IPS-18c (cell line): ENCODE results near the gene LMO1.

Source experiments
- H3K4me3 ChIP-seq: 2 replicates; pipeline ENCODE4 v1.7.0; 2013; ENCODE audit warnings: low read depth, mild to moderate bottlenecking, low read length, moderate library complexity; ENCODE audit not compliant: insufficient read depth
- H3K9me3 ChIP-seq: one replicate; pipeline ENCODE4 v1.6.1; 2013; ENCODE audit warnings: mild to moderate bottlenecking, low read length, moderate library complexity; ENCODE audit not compliant: control insufficient read depth, insufficient read depth

The LMO1 gene

DNA sequence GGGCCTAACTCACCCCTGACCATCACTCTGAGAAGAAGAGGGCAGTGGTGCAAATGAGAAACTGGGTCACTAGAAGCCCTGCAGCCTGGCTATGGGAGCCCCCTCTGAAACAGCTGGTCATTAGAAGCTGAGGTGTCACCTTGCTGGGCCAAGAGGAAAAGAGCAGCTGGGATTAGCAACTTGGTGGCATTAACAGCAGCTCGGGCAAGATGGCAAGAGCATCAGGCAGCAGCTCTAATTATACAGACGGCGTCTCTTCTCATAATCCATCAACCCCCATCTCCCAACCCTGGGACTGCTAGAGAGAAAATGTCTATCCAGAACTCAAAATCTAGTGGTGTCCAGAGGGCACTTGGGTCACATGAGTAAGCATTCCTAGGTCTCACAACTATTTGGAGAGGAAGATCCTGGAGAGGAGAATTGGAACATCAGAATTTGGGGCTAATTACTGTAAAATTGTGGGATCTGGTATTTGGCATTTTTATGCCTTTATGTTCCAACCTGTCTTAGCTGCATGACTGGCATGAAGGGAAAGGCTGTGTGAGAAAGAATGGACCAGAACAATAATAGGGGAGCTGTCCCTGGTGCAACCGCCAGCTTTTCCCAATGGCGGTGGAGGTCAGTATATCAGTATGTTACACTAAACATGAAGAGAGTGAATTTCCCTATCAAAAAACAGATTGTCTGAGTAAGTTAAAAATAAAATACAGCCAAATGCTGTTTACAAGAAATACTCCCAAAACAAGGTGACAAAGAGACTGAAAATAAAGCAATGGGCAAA lies 7.6 kb upstream of the LMO1 start:
- no peak overlapping the region for H3K4me3 ChIP-seq

DNA sequence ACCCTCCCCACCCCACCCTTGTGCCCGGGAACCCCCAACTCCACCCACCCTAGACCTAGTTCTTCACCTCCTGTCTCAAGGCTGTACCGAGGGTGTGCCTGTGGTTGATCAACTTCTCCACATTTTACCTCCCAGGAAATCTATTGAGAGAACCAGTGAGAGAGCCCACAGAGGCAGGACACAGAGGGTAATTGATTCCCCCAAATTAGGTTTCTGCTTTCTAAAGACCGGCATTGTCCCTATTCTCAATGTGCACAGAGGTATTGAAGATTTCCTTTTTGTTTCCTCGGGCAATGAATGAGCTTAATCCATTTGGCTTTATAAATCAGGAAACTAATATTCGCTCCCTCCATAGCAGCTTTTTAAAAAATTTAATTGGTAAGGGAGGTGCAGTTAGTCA lies 6.0 kb upstream of the LMO1 start:
- Histone ChIP-seq H3K9me3 (peaks cover 3% of the 10 kb centered on the region), H3K4me3 (no peak overlapping the region)

More for the DNA sequence above, 7.6 kb upstream of the LMO1 start:
- H3K9me3 ChIP-seq: peaks cover 3% of the 10 kb centered on the region

DNA sequence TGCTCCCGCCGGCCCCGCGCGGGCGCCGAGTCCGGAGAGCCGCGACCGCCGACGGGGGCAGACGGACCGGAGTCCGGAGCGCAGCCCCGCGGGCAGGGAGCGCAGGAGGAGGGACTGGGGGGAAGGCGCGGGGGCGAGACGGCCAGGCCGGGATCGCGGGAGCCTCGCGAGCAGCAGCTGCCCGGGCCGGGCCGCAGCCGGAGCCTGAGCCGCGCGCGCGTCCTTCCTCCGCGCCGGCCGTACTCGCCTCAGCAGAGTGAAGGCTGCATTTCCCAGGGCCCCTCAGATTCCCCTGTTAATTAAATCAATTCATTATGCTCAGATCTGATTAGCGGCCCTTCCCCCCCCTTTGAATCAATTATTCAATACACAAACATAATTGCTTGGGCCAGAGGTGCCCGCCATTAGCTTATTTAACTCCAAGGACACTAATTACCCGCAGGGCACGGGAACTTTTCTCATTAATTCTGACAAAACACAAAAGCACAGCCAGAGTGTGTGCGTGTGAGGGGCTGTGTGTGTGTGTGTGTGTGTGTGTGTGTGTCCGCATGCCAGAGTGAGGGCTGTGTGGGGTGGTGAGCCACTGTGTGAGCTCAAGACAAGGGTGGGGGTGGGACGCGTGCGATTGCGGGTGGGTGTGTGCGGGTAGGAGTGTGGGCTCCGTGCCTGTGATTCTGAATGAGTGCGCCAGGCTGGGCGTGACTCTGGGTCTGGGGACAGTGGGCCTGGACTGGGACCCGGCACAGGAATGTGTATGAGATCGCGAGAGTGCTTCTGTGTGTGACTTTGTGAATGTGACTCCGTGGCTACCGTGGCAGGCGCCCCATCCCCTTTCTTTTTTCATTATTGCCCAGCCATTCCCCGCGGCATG lies 5.1 kb upstream of the LMO1 start:
- H3K9me3 ChIP-seq: peaks cover 3% of the 10 kb centered on the region
- peak overlapping the region; percentile 64 for H3K4me3 ChIP-seq

GRCh38 chr11:8267831-8268529 lies 4.3 kb upstream of the LMO1 start:
- peak overlapping the region; percentile 64 for H3K4me3 ChIP-seq

GRCh38 chr11:8267280-8267679 lies 3.6 kb upstream of the LMO1 start:
- H3K4me3 ChIP-seq: no peak overlapping the region
- H3K9me3 ChIP-seq: peaks cover 3% of the 10 kb centered on the region

More at GRCh38 chr11:8267831-8268529, 4.3 kb upstream of the LMO1 start:
- H3K9me3 ChIP-seq: peaks cover 3% of the 10 kb centered on the region

- Histone ChIP-seq H3K4me3 (no peak overlapping the region), H3K9me3 (peaks cover 3% of the 10 kb centered on the region)
Observed at GRCh38 chr11:8266246-8267241, 2.9 kb upstream of the LMO1 start.

DNA sequence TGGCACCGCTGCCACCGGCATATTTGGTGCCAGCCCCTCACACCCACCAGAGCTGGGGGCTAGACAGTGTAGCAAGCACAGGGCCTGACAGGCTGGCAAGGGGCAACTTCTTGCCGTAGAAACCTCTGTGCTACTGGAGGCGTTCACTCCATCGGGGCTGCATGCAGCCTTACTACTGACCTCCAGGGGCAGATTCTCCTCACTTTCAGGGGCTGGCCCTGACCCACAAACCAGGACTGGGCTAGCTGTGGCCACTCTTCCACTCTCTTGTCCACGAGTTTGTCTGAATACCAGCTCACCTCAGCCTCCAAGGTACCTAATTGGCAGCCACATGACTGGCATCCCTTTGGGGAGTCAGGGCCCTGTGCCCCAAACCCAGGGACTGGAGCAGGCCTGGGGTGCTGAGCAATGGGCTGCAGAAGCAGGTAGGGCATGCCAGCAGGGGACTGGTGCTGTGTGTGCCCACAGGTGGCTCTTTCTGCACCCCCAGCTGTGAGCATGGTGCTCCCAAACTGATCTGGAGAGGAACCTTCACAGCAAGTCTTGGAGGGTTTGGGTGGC lies 2.1 kb upstream of the LMO1 start:
- Histone ChIP-seq H3K9me3 (peaks cover 3% of the 10 kb centered on the region), H3K4me3 (no peak overlapping the region)

GRCh38 chr11:8263109-8263768 lies 439 bp downstream of the LMO1 start:
- H3K9me3 ChIP-seq: no peaks in the 10 kb centered on the region
- H3K4me3 ChIP-seq: peak overlapping the region; percentile 53; the same call in 1 of the 2 replicates

GRCh38 chr11:8262552-8263108 lies 1.0 kb downstream of the LMO1 start:
- Histone ChIP-seq H3K4me3 (peak overlapping the region; percentile 53), H3K9me3 (no peaks in the 10 kb centered on the region)

DNA sequence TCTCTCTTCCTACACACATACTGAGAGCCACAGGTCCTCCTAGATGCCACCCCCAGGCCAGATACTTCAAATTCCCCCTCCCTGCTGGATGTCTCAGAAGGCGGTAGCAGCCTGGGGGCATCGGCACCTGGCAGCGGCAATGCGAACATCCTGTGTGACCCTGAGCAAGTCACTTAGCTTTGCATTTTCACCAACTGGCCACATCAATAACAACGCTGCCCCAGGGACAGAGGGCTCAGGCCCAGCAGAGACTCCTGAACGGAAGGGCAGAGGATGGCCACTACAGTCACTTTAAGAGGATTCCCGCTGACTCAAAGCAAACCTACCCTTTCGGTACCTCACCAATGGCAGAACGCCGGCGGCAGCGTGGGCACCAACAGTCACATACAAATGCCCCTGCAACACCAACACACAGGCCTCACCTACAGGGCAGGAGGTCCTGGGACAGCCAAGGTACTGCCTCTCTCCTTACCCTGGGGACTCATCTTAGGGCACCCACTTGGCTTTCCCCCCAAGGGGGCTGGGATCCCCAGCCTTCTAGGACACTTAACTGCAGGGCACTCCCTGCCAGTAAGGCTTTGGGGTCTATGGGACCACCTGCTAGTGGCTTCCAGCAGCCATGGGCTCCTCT lies 1.6 kb downstream of the LMO1 start:
- Histone ChIP-seq H3K4me3 (peak overlapping the region; percentile 53), H3K9me3 (no peaks in the 10 kb centered on the region)

DNA sequence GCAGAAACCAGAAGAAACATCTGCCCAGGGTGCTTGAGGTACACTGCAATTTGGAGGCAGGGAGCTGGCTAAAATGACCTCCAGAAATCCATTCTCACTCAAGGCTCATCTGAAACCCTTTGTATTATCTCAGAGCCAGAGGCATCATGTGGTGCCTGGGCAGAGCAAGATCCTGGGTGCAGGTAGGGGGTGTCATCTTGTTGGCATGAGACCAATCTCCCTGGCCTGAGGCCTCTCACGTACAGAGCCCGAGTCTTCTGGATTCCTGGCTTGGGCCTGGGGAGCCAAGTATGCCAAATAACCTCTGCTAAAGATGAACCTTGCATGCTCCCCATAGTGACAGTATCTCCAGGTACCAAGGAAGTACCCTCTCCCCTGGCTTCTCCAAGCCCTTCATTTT lies 2.4 kb downstream of the LMO1 start:
- no peaks in the 10 kb centered on the region for H3K9me3 ChIP-seq

DNA sequence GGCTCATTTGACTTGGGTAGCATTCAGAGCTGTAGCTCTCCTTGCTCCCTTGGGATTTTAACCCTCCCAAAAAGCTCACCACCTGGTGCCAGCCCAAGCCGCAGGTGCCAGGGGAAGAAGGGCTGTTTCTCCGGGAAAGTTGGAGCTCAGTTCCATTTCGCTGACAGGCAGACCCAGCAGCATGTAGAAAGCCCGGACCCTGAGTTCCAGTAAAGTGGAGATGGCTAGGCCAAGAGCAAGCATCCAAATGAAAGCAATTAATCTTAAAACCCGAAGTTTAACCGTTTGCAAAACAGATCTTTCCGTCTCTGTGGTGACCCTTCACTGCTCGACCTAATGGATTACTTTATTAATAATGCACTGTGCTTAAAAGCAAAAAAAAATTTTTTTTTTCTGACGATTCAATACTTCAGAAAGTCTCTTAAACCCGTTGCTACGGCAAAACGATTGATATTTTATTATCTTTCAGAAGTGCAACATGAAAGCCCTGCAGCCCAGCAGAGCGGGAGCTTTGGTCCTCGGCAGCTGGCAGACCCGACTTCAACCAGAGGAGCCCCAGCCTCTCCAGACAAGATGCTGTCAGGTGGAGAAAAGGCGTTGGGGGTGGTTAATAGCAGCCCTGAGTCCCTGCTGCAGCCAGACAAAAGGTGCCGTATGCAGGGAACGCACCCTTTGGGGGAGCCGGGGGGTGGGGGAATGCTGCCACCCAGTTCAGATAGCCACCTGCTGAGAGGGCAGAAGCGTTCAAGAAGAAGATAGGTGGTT lies 3.3 kb downstream of the LMO1 start:
- Histone ChIP-seq H3K4me3 (no peak overlapping the region), H3K9me3 (no peaks in the 10 kb centered on the region)

More for the DNA sequence above, 2.4 kb downstream of the LMO1 start:
- H3K4me3 ChIP-seq: no peak overlapping the region

DNA sequence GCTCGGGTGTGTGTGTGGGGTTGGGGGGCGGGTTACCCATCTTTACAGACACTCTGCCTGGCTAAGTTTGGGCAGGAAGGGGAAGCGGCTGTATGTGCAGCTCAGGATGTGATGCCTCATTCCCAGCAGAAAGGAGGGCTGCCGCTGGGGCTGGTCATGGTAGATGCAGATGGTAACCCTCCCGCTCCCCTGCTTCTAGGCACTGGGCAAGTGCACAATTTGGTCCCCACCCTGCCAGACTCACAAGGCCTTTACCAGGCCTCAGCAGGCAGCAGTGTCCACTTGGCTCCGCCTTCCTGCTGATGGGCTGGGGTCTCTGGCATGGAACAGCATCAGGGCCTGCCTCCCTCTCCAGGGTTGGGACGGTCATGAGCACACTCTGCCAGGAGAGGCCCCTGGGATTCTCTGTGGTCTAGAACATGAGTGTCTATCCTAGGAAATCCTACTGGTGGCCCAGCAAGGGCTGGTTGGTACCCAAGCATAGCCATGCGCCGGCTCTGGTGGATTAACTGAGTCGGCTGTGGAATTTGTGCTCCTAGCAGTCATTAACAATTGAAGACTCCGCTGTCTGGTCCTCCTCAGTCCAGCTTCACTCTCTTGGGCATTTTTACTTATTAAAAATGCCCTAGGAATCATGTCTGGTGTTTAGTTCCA lies 4.2 kb downstream of the LMO1 start:
- Histone ChIP-seq H3K4me3 (no peak overlapping the region), H3K9me3 (no peaks in the 10 kb centered on the region)

DNA sequence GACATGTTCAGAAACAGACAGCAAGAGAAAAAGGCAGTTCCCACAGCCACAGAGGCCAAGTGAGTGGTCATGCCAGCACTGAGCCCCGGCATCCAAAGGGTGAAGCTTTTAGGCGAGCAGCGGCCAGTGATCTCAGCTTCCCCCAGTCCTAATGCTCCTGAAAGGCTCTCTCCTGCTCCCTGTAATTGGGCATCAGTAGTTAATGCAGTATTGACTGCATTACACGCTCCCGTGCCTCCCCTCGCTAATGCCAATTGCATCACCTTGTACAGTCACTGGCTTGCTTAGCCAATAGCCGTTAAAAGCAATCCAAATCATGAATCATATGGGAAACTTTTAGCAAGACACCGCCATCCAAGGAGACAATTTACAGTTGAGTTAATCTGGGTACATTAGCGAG lies 4.9 kb downstream of the LMO1 start:
- H3K4me3 ChIP-seq: no peak overlapping the region
- no peaks in the 10 kb centered on the region for H3K9me3 ChIP-seq
